Measurements from ENCODE around the gene TXK. TPM values are rescaled to one million over a fixed set of nuclear protein-coding genes. Genes with fewer than 3 reads are reported as not detected.

Gene TXK
- total RNA-seq, 1 experiment from 2014 or later: 0.39 TPM

DNA sequence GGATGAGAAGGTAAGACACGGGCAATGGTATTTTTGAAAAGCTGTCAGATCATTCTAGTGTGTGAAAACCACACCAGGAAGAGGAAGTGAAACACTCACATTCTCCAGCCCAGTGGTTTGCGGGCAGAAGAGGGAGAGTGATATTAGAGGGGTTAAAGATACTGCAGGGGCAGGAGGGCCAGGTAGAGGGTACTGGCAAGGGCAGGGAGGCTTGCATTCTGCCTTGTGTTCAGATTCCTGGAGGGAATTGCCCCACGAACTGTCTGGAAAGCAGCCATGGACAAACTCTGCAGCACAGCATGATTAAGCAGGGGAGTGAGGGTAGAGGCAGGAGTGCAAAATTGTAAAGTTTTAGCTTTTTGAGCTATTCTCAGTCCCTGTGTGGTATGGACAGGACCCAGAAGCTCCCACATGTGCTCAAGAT, 86.6 kb downstream of the TXK start:
- Histone ChIP-seq H4K8ac (replicated peaks; ENCODE audit: insufficient read length, low read depth, low read length) (no peak overlapping the region), H2BK120ac (ENCODE audit: low read depth, low read length, poor library complexity, severe bottlenecking) (no peak overlapping the region), H3K18ac (ENCODE audit: insufficient read length, low read depth, low read length) (no peak overlapping the region), H2BK15ac (ENCODE audit: low read depth, low read length) (no peak overlapping the region), H2AK5ac (ENCODE audit: insufficient read length, low read length) (no peak overlapping the region), H4K20me1 (ENCODE audit: control insufficient read depth, insufficient read depth, insufficient read length) (no peaks in the 10 kb centered on the region), H2BK20ac (ENCODE audit: low read depth, low read length, poor library complexity, severe bottlenecking) (no peak overlapping the region), H2AFZ (ENCODE audit: low read length) (no peak overlapping the region), H3K4ac (ENCODE audit: low read depth, low read length) (no peak overlapping the region), H3K79me2 (ENCODE audit: insufficient read depth, low read length) (no peaks in the 10 kb centered on the region), H2BK12ac (ENCODE audit: insufficient read length, low read depth, low read length) (no peak overlapping the region), H3K4me2 (ENCODE audit: insufficient read depth, insufficient read length, low read length) (no peak overlapping the region), H3K27me3 (ENCODE audit: insufficient read depth, low read length) (no peaks in the 10 kb centered on the region), H3T11ph (ENCODE audit: low read length) (no peak overlapping the region), H3K9ac (ENCODE audit: extremely low read depth, insufficient read length, low read length) (no peak overlapping the region), H2BK5ac (ENCODE audit: insufficient read length, low read length) (no peak overlapping the region), H3K14ac (ENCODE audit: insufficient read depth, low read length) (no peak overlapping the region), H4K5ac (ENCODE audit: insufficient read length, low read depth, low read length) (no peak overlapping the region), H3K23me2 (ENCODE audit: insufficient read length, low read depth, low read length, poor library complexity, severe bottlenecking) (no peaks in the 10 kb centered on the region), H3K4me1 (ENCODE audit: insufficient read depth, low read length) (no peaks in the 10 kb centered on the region), H3K79me1 (ENCODE audit: insufficient read depth, low read depth, low read length, poor library complexity, severe bottlenecking) (no peaks in the 10 kb centered on the region), H3K56ac (ENCODE audit: insufficient read length, low read depth, low read length) (no peak overlapping the region), H3K9me3 (ENCODE audit: control insufficient read depth, low read depth, low read length) (no peaks in the 10 kb centered on the region), H3K23ac (ENCODE audit: insufficient read length, low read depth, low read length) (no peak overlapping the region), H4K91ac (ENCODE audit: insufficient read length, low read depth, low read length) (no peak overlapping the region), H3K27ac (ENCODE audit: insufficient read length, low read depth, low read length) (no peak overlapping the region)
- peaks cover 13 to 19% of the 10 kb centered on the region in 2 experiments for H3K4me1 Mint-ChIP-seq
- H3K4me3 Mint-ChIP-seq: no peak overlapping the region
- peaks cover 0 to 2% of the 10 kb centered on the region in 2 experiments; a peak in 1 of 5 replicates for H3K9me3 Mint-ChIP-seq
- H3K36me3 Mint-ChIP-seq (ENCODE audit: insufficient read depth in 1 of 3, low read depth in 3 of 3): peaks cover 0 to 2% (median 1%) of the 10 kb centered on the region in 3 experiments; a peak in 2 of 7 replicates
- H3K27me3 Mint-ChIP-seq (ENCODE audit: low read depth): peaks cover 2% of the 10 kb centered on the region; the same call in 1 of the 2 replicates
- no peak for TF ChIP-seq CTCF (conservative IDR thresholded peaks at IDR 0.05)
- WGBS (ENCODE audit: extremely low coverage, insufficient read length, low lambda C conversion rate): no CpG with 5 or more reads among the region's 3 CpGs
- H3K27ac Mint-ChIP-seq: no peak overlapping the region
- no peak for DNase-seq

All from H9 (cell line).